HG03175 (cell line): Measurements from ENCODE around the gene CKB.

Experiments used
- ATAC-seq: cut with Tn5 transposase; IDR thresholded peaks from one replicate; pipeline ENCODE4 v1.9.1; 2021; ENCODE audit warnings: mild to moderate bottlenecking, moderate library complexity; ENCODE audit not compliant: unreplicated experiment

Gene CKB

DNA sequence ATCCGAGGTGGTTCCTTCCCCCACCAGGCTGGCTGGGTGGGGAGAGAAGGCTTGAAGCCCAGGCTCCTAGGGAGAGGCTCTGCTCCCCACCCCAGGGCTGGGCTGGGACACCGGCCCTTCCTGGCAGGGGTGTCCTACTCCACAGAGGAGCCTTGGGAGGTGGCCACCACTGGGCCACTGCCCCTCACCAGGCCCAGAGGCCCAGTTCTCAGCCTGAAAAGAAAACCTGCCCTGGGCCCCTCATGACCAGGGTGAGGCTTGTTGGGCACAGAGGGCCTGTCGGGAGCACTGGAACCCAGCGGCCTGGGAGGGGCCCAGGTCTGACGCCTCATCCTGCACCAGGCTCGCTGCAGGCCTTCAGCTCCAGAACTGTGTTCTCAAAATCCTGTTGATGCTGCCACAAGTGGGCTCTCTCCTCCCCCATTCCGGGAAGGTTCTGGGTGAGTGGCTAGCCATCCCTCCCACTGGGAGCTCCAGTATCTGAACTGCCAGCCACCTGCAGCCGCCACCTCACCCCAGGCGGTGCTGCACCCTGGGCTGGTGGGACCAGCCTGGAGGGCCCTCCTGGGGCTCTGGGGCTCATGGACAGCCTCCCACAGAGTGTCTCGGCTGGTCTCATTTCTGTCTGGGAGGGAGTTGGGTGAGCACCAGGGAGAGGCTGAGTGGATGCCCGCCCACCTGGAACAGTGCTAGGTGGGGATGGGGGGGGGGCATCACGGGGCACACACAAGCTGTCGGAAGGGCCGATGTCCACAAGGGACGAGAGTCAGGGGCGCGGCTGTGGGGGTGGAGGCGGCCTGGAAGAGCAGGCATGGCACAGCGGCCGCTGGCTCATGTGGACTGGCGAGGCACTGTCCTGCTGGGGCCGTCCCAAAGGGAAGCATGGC lies 28.1 kb upstream of the CKB start:
- no peak for ATAC-seq

DNA sequence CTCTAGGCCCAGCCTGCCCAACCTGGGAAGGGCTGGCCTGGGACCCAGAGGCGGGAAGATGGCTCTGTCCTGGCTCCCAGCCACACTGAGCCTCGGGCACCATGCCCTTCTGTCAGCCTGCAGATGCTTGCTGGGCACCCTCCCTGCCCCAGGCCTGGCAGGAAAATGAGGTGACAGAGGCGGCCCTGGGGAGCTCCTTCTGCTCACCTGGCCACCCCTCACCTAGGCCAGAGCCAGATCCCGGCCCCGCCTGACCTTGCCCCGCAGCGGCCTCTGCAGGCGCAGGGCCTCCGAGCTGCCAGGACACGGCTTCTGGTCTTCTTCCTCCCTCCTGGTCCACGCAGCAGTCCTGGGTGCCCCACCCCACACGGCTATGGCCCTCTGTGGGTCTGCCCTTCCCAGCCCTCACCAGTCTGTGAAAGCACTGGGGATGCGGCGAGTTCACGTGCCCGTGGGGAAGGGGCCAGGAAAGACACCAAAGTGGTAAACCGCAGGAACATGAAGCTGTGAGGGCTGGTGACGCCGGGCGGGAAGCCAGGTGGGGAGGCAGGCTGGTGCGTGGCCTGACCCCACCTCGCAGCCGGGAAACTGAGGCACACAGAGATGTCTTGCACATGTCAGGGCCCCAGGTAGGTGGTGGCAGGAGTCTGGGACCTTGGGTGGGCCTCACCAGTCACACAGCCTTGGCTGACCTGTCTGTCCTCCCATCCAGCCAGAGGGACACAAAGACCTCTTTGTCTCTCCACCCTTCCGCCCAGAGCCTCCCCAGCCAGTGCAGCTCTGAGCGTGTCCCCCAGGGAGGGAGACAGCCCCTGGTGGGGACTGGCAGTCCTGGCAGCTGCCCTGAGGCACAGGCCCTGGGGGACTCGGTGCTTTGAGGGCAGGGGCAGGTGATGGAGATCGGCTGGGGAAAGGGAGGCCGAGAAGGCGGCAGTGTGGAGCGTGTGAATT lies 27.0 kb upstream of the CKB start:
- no peak for ATAC-seq

- no peak for ATAC-seq
Observed at GRCh38 chr14:103548463-103549351, 26.1 kb upstream of the CKB start.

DNA sequence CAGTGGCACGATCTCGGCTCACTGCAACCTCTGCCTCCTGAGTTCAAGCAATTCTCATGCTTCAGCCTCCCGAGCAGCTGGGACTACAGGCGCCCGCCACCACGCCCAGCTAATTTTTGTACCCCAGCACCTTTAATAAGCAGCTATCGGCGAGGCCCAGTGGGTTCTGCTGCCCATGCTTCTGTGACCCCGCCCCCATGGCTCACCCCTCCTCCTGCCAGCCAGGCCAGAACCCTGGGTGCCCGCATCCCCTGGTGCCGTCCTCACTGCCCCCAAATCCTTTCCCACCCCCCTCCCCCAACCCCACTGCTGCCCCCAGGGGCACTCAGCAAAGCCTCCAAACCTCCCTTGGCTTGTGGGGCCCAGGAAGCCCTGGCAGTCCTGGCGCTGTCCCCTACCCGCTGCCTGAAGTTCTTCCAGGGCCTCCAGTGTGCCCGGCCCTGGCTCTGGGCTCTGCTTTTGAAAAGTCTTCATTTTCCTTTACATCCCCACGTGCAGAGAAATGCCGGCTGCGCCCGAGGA lies 25.4 kb upstream of the CKB start:
- ATAC-seq = no peak

DNA sequence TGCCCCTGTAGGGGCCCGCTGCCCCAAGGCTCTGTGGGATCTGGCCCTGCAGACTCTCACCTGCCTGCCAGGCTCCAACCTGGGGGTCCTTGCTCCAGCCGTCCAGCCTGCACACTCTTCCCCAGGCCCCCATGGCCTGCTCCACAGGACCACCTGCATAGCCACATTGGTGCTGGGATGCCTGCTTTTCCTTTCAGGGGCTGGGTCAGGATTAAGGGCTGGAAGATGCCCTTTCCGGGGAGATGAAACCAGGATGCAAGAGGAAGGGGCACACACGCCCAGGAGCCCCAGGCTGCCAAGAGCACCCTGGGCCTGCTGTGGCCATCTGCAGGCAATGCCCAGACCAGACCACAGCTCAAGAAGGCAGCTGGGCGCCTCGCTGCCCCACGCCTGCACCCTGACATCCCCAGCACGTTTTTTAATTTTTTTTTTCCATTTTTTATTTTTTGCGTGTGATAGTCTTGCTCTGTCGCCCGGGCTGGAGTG lies 24.9 kb upstream of the CKB start:
- no peak for ATAC-seq

DNA sequence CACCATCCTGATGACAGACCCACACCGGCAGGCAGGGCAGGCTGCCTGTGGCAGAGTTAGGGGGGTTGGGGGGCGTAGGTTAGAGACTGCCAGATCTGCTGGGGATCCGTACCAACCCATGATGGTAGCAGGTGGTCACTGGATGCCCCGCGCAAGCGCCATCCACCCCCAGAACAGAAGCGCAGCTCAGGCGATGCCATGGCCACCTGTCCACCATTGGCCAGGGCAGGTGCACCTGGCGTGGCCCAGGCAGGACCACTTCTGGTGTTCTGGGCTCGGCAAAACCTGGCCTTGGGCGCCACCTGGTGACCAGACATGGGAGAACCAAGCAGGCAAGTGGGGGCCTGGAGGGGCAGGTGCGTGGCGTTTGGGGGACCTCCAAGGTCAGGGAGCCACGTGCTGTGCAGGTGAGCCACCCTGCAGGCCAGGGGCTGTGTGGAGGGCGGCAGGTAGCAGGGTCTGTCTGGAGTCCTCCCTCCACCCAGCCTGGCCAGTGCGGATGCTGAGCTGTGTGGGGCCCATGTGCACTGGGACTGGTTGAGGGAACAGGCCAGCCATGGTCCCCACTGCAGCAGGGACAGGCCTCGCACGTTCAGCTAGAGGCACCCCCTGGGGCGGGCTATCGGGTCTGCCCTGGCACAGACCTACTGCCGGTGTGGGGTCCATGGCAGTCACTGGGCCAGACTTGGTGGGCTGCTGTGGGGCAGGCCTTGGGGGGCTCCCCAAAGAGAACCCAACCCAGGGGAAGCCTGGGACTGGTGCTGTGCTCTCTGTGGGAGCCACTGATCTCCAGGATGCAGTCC lies 24.2 kb upstream of the CKB start:
- no peak for ATAC-seq

DNA sequence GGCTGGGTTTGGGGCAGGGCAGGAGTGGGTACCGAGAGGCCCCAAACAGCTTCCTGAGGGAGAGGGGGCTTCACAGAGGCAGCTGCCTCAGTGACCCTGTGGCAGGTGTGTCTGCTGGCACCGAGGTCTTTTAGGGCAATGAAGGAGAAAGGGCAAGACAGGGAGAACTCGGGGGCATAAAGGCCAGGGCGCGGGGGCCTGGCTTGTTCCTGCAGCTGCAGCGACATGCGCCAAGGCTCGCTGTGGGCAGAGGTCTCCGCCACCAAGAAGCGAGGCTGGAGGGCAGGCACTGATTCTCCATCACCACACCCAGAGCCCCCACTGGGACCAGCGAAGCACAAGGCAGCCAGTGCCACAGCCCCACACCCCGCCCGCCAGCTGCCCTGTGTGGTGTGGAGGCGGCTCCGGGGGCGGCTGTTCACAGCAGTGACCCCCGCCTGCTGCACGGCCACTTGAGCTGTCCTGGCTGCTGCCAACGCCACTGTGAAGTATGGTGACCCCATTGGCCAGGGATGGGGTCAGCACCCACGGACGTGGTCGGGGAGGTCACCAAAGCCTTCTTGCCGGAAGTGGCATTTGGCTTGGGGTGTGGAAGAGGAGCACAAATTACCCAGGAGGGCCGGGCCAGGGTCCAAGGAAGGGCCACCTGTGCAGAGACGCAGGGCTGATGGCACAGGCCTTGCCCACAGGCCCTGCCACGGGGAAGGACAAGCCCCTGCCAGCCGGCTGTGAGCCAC lies 23.5 kb upstream of the CKB start:
- ATAC-seq = no peak

- no peak for ATAC-seq
Observed at GRCh38 chr14:103545219-103545914, 22.7 kb upstream of the CKB start.

DNA sequence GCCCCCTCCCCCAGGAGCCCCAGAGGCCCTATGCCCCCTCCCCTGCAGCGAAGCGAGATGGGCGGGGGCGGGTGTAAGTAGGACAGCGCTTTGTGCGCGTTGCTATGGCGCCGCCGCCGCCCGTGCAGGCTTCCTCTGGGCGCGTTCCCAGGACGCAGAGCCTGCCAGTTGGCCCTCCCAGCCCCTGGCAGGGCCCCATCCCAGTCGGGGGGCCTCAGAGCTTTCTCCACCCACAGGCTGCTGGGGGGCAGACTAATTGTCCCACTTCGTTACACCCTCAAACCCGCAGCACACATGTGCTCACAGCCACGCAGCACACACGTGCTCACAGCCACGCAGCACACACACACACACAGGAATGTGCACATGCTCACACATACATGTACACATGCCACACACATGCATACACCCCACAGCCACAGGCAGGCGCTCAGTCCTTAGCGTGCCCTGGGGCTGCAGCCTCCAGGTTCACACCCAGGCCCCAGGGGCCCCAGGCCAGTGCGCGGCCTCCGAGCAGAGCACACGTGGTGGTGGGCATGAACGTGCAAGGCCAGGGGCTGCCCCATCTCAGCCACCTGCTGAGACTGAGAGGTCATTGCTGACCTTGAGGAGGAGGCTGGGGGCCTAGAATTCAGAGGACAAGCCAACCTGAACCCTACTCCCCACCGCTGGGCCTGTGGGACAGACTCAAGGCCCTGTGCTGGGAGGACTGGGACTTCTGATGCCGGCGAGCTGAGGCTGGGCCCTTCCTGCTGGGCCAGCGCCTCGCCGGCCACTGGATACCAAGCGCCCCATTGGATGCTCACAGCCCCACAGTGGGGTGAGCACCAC lies 22.0 kb upstream of the CKB start:
- no peak for ATAC-seq

DNA sequence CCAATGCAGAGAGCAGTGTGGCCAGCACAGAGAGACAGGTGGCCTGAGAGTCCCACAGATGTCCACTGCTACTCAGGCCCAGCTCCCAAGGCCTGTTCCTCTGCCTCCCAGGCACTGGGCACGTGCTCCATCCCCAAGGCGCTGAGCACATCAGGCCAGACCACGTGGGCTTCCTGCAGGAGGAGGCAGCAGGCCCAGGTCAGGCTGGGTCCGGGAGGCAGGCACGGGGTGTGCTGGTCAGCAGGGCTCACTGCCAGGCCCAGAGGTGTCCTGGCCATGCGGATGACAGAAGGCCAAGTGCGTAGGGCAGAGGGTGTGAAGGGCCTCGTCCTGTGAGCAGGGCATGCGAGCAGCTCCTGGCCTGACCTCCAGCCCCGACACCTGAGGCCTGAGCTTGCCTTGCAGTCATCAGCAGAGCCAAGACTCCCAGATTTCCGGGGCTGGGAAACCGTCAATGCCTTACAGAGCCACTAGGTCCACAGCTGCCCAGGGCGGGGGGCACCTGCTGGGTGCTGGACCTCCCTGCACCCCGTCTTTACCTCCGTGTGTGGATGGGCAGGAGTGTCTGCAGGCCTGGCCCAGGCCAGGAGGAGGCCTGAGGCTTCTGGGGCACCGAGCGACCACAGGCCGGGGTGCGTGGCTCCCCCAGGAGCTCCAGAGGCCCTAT lies 21.2 kb upstream of the CKB start:
- ATAC-seq = no peak

GRCh38 chr14:103543140-103543539 lies 20.5 kb upstream of the CKB start:
- ATAC-seq = no peak

DNA sequence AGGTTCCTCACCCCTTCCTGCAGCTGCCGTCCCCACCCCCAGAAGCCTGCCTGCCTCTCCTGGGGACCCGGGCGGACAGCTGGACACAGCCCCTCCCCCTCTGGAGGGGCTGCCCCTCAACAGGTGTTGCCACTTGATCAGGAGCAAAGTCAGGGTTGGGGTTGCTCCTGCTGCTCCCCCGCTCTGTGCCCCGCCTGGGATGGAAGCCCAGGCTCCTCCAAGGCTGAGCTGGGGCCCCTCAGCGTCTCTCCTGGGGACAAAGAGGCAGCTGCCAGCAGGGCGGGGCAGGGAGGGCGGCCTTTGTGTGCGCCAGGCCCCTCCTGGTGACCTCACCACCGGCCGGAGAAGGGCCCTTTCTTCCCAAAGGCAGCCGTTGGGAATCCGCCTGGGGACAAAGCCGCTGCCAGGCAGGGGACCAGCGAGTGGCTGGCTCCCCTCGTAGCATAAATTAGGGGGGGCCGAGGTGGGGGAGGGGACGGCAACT lies 20.0 kb upstream of the CKB start:
- ATAC-seq = no peak

DNA sequence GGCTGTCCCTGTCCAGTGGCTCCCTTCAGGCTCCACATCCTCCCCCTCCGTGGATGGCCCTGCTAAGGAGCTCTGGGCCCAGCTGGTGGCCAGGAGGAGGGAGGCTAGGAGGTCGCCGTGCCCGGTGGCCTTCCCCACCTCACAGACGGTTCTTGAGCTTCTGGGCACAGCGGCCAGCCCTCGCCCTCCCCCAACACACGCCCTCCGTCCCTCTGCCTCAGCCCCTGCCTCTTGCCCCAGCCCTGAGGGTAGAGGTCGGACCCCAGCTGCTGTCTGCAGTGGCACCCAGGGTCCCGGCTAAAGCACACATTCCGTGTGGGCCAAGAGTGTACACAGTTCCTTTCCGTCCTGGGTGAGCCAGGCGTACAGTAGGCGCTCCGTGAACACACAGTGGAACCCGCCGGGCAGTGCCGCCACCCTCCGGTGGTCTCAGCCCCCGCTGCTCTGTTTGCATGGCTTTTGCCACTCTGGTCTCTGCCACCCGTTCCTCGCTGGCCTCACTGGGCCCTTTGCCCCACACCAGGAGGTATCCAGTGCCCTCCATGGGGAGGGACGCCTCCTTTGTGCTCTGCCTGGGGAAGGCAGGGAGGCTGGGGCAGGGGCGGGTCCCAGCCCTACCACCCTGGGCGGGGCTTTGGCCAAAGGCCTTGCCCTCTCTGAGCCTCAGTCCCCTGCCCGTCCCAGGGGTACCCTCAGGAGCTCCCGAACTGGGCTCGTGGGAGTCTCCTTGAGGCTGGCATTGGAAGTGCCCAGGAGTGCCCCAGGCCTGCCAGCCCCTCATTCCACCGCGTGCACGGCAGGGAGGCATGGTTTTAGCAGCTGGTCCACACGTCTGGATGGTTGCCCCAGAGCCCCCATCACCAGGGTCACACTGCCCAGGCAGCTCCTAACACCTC lies 19.3 kb upstream of the CKB start:
- ATAC-seq = no peak

- ATAC-seq = no peak
Observed at GRCh38 chr14:103540821-103541708, 18.4 kb upstream of the CKB start.
